HG02885 (cell line): ENCODE data around the gene RGS9.
"Not testable (repeated sequence)": the region's sequence is repeated elsewhere in the genome, so short reads cannot be mapped to it uniquely, and the experiment has no call there.

Experiments
- ATAC-seq: cut with Tn5 transposase; IDR thresholded peaks from one replicate; pipeline ENCODE4 v1.9.1; 2021; ENCODE audit warnings: mild to moderate bottlenecking; ENCODE audit not compliant: unreplicated experiment, poor library complexity

RGS9 gene

DNA sequence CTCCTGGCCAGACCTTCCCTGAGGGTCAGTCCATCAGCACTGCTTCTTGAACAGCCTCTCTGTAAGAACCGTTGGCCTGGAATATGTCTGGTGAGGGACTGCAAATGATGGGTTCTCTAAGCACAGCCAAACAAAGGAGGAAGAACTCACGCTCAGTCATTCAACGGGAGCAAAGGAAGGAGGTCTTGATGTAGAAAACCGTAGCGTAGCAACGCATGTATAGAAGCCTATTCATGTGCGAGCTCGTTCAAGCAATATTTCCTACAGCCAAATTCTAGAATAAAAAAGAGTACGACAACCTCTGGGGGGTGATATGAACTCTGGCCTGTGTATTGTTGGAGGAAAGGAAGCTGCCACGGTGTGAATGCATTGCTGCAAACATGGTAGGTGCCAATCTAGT lies 64.2 kb downstream of the RGS9 start:
- ATAC-seq = no peak

GRCh38 chr17:65202844-65203571 lies 65.8 kb downstream of the RGS9 start:
- no peak for ATAC-seq

GRCh38 chr17:65204001-65204400 lies 66.8 kb downstream of the RGS9 start:
- no peak for ATAC-seq

DNA sequence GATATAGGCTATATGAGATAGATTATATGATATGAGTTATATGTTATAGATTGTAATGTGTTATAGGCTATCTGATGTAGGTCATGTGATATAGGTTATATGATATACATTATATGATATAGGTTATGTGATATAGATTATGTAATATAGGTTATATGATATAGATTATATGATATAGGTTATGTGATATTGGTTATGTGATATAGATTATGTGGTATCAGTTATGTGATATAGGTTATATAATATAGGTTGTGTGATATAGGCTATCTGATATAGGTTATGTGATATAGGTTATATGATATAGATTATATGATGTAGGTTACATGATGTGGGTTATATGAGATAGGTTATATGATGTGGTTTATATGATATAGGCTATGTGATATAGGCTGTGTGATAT lies 68.5 kb downstream of the RGS9 start:
- no peak for ATAC-seq

- not testable (repeated sequence) for ATAC-seq
Measured at GRCh38 chr17:65207448-65207847, 70.3 kb downstream of the RGS9 start.

- ATAC-seq = no peak
Measured at GRCh38 chr17:65208717-65209116, 71.5 kb downstream of the RGS9 start.

GRCh38 chr17:65218261-65218660 lies 81.1 kb downstream of the RGS9 start:
- ATAC-seq = no peak

GRCh38 chr17:65219124-65219523 lies 82.0 kb downstream of the RGS9 start:
- ATAC-seq = no peak

- no peak for ATAC-seq
Measured at GRCh38 chr17:65219707-65220106, 82.5 kb downstream of the RGS9 start.

- ATAC-seq = no peak
Measured at GRCh38 chr17:65220732-65221131, 83.6 kb downstream of the RGS9 start.

- ATAC-seq = no peak
Measured at GRCh38 chr17:65222214-65222738, 85.1 kb downstream of the RGS9 start.

DNA sequence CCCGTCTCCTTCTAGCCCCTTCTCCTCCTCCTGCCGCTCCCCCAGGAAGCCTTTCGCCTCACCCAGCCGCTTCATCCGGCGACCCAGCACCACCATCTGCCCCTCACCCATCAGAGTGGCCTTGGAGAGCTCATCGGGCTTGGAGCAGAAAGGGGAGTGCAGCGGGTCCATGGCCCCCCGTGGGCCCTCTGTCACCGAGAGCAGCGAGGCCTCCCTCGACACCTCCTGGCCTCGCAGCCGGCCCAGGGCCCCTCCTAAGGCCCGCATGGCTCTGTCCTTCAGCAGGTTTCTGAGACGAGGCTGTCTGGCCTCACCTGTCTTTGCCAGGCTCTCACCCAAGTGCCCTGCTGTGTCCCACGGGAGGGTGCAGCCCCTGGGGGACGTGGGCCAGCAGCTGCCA lies 87.9 kb downstream of the RGS9 start:
- ATAC-seq = no peak

- no peak for ATAC-seq
Measured at GRCh38 chr17:65226227-65226626, 89.1 kb downstream of the RGS9 start.

DNA sequence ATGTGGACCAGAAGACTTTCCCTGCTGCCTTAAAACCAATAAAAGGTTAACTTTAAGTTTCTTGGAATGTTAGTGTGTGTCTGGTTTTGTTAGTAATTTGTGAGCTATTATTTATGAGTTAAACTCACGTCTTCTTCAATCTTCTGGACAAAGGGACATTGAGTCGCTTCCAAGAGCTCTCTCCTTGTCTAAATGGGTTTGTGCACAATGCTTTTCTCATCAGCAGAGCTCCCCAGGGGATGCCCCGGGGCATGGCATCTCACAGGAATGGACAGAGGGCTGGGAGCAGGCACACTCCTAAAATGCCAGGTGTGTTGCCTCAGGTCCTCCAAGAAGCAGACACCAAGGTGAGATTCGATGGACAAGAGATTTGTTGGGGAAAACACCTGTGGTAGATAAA lies 90.5 kb downstream of the RGS9 start:
- ATAC-seq = no peak

GRCh38 chr17:65228287-65228686 lies 91.1 kb downstream of the RGS9 start:
- no peak for ATAC-seq

GRCh38 chr17:65228734-65229620 lies 91.8 kb downstream of the RGS9 start:
- ATAC-seq = no peak

DNA sequence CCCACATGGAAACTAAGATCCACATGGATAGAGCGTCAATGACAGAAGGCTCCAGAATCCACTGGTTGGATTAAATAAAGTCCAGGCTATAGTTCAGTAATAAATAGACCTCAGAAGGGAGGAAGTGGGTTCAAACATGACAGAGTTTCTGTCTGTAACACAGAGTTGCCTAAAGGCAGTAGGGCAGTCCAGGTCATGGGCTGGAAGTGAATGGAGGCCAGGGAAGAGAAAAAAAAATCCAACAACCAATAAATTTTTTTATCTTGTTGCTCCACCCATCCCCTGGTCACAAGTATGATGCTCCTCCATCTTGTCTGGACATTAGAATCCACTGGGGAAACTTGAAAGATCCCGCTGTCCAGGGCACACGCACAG lies 92.4 kb downstream of the RGS9 start:
- ATAC-seq = no peak

DNA sequence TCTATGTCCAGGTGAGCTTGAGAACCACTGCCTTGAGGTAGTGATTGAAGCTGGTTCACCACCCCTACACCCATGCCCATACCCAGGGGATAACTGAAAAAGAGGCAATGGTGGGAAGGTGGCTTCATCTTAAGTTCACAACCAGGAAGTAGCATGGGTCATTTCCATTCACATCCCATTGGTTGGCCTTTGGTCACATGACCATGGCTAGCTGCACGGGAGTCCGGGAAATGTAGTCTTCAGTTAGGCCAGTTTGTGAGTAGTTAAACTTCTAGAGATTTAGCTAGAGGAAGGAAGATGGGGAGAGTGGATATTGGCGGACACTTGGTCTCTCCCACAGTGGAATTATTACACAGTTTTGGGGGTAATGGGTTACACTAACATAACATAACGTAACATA lies 92.9 kb downstream of the RGS9 start:
- no peak for ATAC-seq

DNA sequence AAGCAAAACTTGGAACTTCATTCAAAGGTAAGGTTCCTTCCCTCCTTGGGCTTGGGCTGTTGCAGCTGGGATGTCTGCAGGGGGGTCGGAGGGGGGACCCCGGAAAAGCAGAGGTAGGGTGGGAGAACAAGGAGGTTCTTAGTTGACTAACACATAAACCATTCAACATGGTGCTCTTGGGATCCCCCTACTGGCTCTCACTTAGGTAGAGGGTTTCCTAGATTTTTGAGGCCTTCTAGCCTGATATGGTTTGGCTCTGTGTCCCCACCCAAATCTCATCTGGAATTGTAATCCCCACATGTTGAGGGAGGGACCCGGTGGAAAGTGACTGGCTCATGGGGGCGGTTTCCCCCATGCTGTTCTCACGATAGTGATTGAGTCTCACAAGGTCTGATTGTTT lies 93.9 kb downstream of the RGS9 start:
- ATAC-seq = no peak

GRCh38 chr17:65231662-65232335 lies 94.6 kb downstream of the RGS9 start:
- ATAC-seq = no peak

DNA sequence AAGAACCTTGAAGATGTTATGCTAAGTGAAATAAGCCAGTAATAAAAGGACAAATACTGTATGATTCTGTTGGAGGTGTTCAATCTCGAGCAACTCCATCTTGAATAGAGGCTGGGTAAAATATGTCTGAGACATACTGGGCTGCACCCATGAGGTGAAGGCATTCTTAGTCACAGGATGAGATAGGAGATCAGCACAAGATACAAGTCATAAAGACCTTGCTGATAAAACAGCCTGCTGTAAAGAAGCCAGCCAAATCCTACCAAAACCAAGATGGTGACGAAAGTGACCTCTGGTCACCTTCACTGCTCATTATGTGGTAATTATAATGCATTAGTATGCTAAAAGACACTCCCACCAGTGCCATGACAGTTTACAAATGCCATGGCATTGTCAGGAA lies 98.1 kb downstream of the RGS9 start:
- ATAC-seq = no peak
